K562 (cell line): ENCODE results near the gene TRERF1. TPM values are rescaled to one million over a fixed set of nuclear protein-coding genes. Genes with fewer than 3 reads are reported as not detected.

ENCODE experiments used
- ARID1B ChIP-seq: fragments of 450-650 bp; IDR thresholded peaks from 2 replicates; pipeline ENCODE4 v1.6.1; 2016; ENCODE audit warnings: antibody characterized with exemption, mild to moderate bottlenecking, inconsistent platforms
- ATF7 ChIP-seq: fragments of 450-650 bp; IDR thresholded peaks from 2 replicates; pipeline ENCODE4 v1.7.1; 2014; ENCODE audit warnings: mild to moderate bottlenecking, moderate library complexity
- CBX8 ChIP-seq: fragments of 200-600 bp; sonication (generic); IDR thresholded peaks from 2 replicates; pipeline ENCODE4 v1.6.1; 2012; ENCODE audit warnings: borderline replicate concordance, mixed run types, low read depth, mild to moderate bottlenecking, moderate library complexity, mixed read lengths, low read length, control low read depth, inconsistent platforms; ENCODE audit not compliant: poor library complexity, severe bottlenecking; ENCODE audit errors: extremely low read depth
- DNMT1 ChIP-seq: fragments of 450-650 bp; IDR thresholded peaks from 2 replicates; pipeline ENCODE4 v1.6.1; 2016; ENCODE audit warnings: antibody characterized with exemption, mild to moderate bottlenecking
- EP300 ChIP-seq: IDR thresholded peaks from 2 replicates; pipeline ENCODE4 v1.6.1; 2012; ENCODE audit warnings: low read length, improper control_type of control experiment
- ETV5 ChIP-seq: sonication (generic); formaldehyde crosslinking; IDR thresholded peaks from 2 replicates; pipeline ENCODE4 v1.4.0; 2020; ENCODE audit warnings: low read depth, mild to moderate bottlenecking, missing genetic modification reagents
- EZH2 ChIP-seq: IDR thresholded peaks from 2 replicates; pipeline ENCODE4 v1.6.1; 2012; ENCODE audit warnings: low read depth, mild to moderate bottlenecking, inconsistent platforms, low read length, borderline replicate concordance
- HMGXB4 ChIP-seq: sonication (generic); formaldehyde crosslinking; IDR thresholded peaks from 2 replicates; pipeline ENCODE4 v1.8.1; 2023; ENCODE audit warnings: mild to moderate bottlenecking, missing genetic modification reagents
- JUN ChIP-seq, 2 experiments: sonication (generic) in 1 of 2; formaldehyde crosslinking in 1 of 2; IDR thresholded peaks; 2 replicates each; pipeline versions ENCODE4 v1.6.1 to v1.8.0; 2012 to 2022; ENCODE audit warnings: borderline replicate concordance in 2 of 2, mild to moderate bottlenecking in 2 of 2, improper control_type of control experiment in 1 of 2, low read depth in 1 of 2, low read length in 1 of 2, missing genetic modification reagents in 1 of 2
- KAT7 ChIP-seq: sonication (generic); formaldehyde crosslinking; IDR thresholded peaks from 2 replicates; pipeline ENCODE4 v1.8.0; 2022; ENCODE audit warnings: missing genetic modification reagents, mild to moderate bottlenecking, borderline replicate concordance
- KAT8 ChIP-seq: fragments of 450-650 bp; IDR thresholded peaks from 2 replicates; pipeline ENCODE4 v1.6.1; 2016; ENCODE audit warnings: low read depth, mild to moderate bottlenecking
- MXI1 ChIP-seq: IDR thresholded peaks from 2 replicates; pipeline ENCODE4 v1.6.1; 2011; ENCODE audit warnings: low read depth, mild to moderate bottlenecking, improper control_type of control experiment, low read length
- NCOR1 ChIP-seq: fragments of 450-650 bp; IDR thresholded peaks from 2 replicates; pipeline ENCODE4 v1.6.1; 2016; ENCODE audit warnings: mild to moderate bottlenecking, moderate library complexity
- PKNOX1 ChIP-seq: fragments of 450-650 bp; IDR thresholded peaks from 2 replicates; pipeline ENCODE4 v1.6.1; 2016
- PTTG1 ChIP-seq: fragments of 450-650 bp; IDR thresholded peaks from 2 replicates; pipeline ENCODE4 v1.6.1; 2016; ENCODE audit warnings: low read depth, mild to moderate bottlenecking, missing genetic modification characterization, missing compliant biosample characterization
- RNF2 ChIP-seq: sonication (generic); IDR thresholded peaks from 2 replicates; pipeline ENCODE4 v1.6.1; 2016
- SMARCA5 ChIP-seq: fragments of 450-650 bp; IDR thresholded peaks from 2 replicates; pipeline ENCODE4 v1.6.1; 2016
- ZBTB34 ChIP-seq: fragments of 250-450 bp; sonication (Bioruptor Pico); IDR thresholded peaks from 2 replicates; pipeline ENCODE4 v1.8.0; 2021; ENCODE audit warnings: mild to moderate bottlenecking, moderate library complexity
- ZBTB43 ChIP-seq: sonication (generic); formaldehyde crosslinking; IDR thresholded peaks from 2 replicates; pipeline ENCODE4 v1.8.0; 2023; ENCODE audit warnings: mild to moderate bottlenecking, missing genetic modification reagents
- ZFX ChIP-seq: sonication (generic); formaldehyde crosslinking; IDR thresholded peaks from 2 replicates; pipeline ENCODE4 v1.8.0; 2022; ENCODE audit warnings: mild to moderate bottlenecking, missing genetic modification reagents, moderate library complexity
- ZNF165 ChIP-seq: fragments of 250-450 bp; sonication (Bioruptor Pico); IDR thresholded peaks from 2 replicates; pipeline ENCODE4 v1.4.0; 2020; ENCODE audit warnings: borderline replicate concordance
- ZNF175 ChIP-seq: fragments of 200-800 bp; sonication (Bioruptor generic); IDR thresholded peaks from 2 replicates; pipeline ENCODE4 v1.6.1; 2016; ENCODE audit warnings: low read depth, mild to moderate bottlenecking, missing genetic modification characterization, missing compliant biosample characterization
- ZNF23 ChIP-seq: fragments of 250-450 bp; sonication (Bioruptor Pico); IDR thresholded peaks from 2 replicates; pipeline ENCODE4 v1.4.0; 2020; ENCODE audit warnings: mild to moderate bottlenecking
- ZNF263 ChIP-seq: sonication (generic); formaldehyde crosslinking; IDR thresholded peaks from 2 replicates; pipeline ENCODE4 v1.8.0; 2022; ENCODE audit warnings: mild to moderate bottlenecking, missing genetic modification reagents, borderline replicate concordance
- ZNF586 ChIP-seq: fragments of 450-650 bp; formaldehyde crosslinking; conservative IDR thresholded peaks from 2 replicates; pipeline ENCODE4 v1.4.0; 2020; ENCODE audit warnings: mild to moderate bottlenecking, moderate library complexity
- ZZZ3 ChIP-seq: fragments of 450-650 bp; IDR thresholded peaks from 2 replicates; pipeline ENCODE4 v1.6.1; 2016; ENCODE audit warnings: antibody characterized with exemption, mild to moderate bottlenecking, moderate library complexity
- polyA plus RNA-seq, 8 experiments: library from polyadenylated mRNA; depleted of rRNA in 4 of 8; stranded (reverse) in 5 of 8; unstranded in 3 of 8; fragments of >200 nt; fragmentation: Nextera tagmentation in 2 of 8; fragmentation: Illumina TruSeq in 1 of 8; extraction: Ambion mirVana in 2 of 8; extraction: Trizol in 1 of 8; gene quantifications; 2 replicates each; pipeline versions ENCODE4 v1.2.1 to v1.2.3, GENCODE V29; 2011 to 2014; ENCODE audit warnings: inconsistent platforms in 1 of 8, missing spikeins in 1 of 8
- total RNA-seq, 7 experiments: library from RNA; depleted of rRNA in 6 of 7; stranded (reverse); fragments of >200 nt in 6 of 7; fragmentation: Illumina TruSeq in 2 of 7; extraction: Trizol in 2 of 7; gene quantifications; 2 replicates each; pipeline versions ENCODE4 v1.2.1 to v1.2.3, GENCODE V29; 2011 to 2021; ENCODE audit warnings: low replicate concordance in 1 of 7

TRERF1 gene
- total and polyA plus RNA-seq, 9 of the 15 experiments (the other 6 are each of a cell fraction or from before 2014, with no cell fraction given): 0.04 to 0.20 (median 0.07) TPM; not detected in 3

GRCh38 chr6:42467651-42468050 lies 15.9 kb upstream of the TRERF1 start (continued):
- TF ChIP-seq ZNF23: no peak
- no peak for TF ChIP-seq KAT8
- no peak for TF ChIP-seq ZZZ3
- TF ChIP-seq ZNF165 (CRISPR knock-in tag): no peak
- no peak for TF ChIP-seq ZNF175
- TF ChIP-seq ARID1B: peak; percentile 85
- TF ChIP-seq JUN (IDR thresholded peaks at IDR 0.05; ENCODE audit: borderline replicate concordance, low read depth, low read length): no peak
- TF ChIP-seq JUN (CRISPR knock-in tag; IDR thresholded peaks at IDR 0.05; ENCODE audit: borderline replicate concordance): no peak
- peak; percentile 75 for TF ChIP-seq NCOR1
- TF ChIP-seq PTTG1: no peak
- no peak for TF ChIP-seq MXI1
- no peak for TF ChIP-seq ZNF586 (CRISPR knock-in tag)
- no peak for TF ChIP-seq ATF7
- TF ChIP-seq EP300: no peak
- TF ChIP-seq ETV5 (CRISPR knock-in tag): no peak
- no peak for TF ChIP-seq ZBTB43
- no peak for TF ChIP-seq HMGXB4 (CRISPR knock-in tag)
- no peak for TF ChIP-seq DNMT1
- no peak for TF ChIP-seq KAT7 (CRISPR knock-in tag)
- TF ChIP-seq PKNOX1: peak; percentile 35; the same call in 1 of the 2 replicates
- no peak for TF ChIP-seq SMARCA5
- TF ChIP-seq RNF2: no peak
- TF ChIP-seq CBX8: no peak
- TF ChIP-seq EZH2: no peak
- TF ChIP-seq ZNF263 (CRISPR knock-in tag): no peak
- no peak for TF ChIP-seq ZFX (CRISPR knock-in tag)
- TF ChIP-seq ZBTB34 (CRISPR knock-in tag): no peak
